Stimulated activated CD8-positive, alpha-beta memory T cell treated with anti-CD3 and anti-CD28 coated beads, Interleukin-4, amount 100 ng/mL, for 48 hours (primary cell): Measurements from ENCODE around the gene CD2.

Source experiments
- DNase-seq: peaks from one replicate; pipeline ENCODE4 v3.0.0-alpha.2; 2020

The CD2 gene

DNA sequence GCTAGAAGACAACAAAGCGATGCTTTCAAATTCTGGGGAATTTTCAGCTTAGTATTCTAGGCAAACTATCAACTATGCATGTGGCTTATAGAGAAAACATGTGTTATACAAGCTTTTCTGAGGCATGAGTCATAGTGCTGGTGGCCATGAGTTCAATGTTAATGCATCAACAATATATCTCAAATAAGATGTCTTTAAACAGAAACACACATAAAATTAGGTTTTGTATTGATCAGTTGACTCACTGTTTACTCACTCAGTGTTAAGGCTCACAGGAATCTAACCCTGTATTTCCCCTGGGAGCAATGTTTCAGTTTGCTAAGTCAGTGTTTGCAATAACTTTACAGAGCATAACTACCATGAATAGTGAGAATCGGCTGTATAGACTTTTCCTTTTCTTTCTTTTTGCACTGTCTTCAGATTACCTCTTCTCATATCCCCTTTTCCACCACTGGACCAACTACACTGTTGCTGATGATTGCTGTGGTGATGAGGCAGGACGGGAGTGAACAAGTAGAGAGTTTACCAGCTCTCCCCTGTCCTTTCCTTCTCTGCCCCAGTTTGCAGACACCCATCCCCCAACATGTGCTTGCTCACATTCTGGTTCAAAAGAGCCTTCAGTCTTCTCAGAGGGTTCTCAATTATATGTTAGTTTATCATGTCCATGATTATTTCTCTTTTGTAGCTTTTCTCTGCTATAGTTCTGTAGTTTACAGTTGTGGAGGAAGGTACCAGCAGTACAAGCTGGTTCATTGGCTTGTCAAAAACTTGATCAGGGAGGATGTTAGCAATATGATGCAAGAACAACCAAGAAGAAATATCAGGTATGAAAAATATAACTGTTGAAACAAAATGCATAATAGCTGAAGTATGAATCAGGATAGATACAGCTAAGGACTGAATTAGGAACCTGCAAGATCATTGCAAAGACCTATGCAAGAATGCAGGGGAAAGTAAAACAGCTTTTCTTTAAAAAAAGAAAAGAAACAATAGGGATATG, 23.9 kb downstream of the CD2 start:
- no peak for DNase-seq

DNA sequence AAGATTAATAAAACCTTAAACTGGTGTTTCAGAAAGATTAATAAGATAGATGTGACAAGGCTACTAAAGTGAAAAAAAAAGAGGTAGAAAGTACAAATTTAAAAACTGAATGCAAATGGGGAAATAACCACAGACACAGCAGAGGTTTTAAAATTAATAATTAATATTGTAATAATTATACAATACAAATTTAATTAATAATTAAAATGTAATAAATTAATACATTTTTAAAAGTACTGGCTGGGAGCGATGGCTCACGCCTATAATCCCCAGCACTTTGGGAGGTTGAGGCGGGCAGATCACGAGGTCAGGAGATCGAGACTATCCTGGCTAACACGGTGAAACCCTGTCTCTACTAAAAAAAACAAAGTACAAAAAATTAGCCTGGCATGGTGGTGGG, 26.8 kb downstream of the CD2 start:
- no peak for DNase-seq

GRCh38 chr1:116785006-116785405, 30.8 kb downstream of the CD2 start:
- DNase-seq: no peak

GRCh38 chr1:116786049-116786448, 31.8 kb downstream of the CD2 start:
- no peak for DNase-seq

GRCh38 chr1:116791727-116792126, 37.5 kb downstream of the CD2 start:
- DNase-seq: no peak

- no peak for DNase-seq
Measured at GRCh38 chr1:116793357-116793935, 39.2 kb downstream of the CD2 start.

GRCh38 chr1:116794371-116794770, 40.1 kb downstream of the CD2 start:
- DNase-seq: no peak

- no peak for DNase-seq
Measured at GRCh38 chr1:116794804-116795481, 40.7 kb downstream of the CD2 start.

DNA sequence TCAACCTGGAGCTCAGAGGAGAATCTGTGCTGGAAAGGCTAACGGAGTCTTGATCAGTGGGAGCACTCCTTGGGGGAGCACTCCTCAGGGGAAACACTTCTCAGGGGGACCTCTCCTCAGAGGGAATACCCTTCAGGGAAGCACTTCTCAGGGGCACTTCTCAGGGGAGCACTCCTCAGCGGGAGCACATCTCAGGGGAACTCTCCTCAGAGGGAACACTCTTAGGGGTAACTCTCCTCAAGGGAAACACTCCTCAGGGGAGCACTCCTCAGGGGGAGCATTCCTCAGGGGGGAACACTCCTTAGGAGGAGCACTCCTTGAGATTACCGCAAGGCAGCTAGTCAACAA, 41.2 kb downstream of the CD2 start:
- DNase-seq: no peak

GRCh38 chr1:116804736-116805135, 50.5 kb downstream of the CD2 start:
- peak; percentile 50 for DNase-seq

DNA sequence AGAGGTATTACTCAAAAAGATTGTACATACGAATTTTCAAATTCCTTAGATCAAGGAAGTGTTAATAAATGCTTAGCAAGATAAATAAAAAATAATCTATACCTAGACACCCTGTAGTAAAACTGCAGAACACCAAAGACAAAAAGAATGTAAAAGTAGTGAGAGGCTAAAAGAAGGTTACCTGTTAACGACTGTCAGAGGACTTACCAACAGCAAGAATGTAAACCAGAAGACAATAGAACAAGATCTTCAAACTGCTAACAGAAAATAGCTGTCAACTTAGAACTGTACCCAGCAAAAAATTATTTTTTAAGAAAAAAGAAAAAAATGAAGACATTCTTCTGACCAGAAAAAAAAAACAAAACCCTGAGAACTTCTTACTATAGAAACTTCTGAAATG, 51.2 kb downstream of the CD2 start:
- DNase-seq: no peak

- DNase-seq: peak; percentile 88
Measured at GRCh38 chr1:116806245-116806644, 52.0 kb downstream of the CD2 start.

DNA sequence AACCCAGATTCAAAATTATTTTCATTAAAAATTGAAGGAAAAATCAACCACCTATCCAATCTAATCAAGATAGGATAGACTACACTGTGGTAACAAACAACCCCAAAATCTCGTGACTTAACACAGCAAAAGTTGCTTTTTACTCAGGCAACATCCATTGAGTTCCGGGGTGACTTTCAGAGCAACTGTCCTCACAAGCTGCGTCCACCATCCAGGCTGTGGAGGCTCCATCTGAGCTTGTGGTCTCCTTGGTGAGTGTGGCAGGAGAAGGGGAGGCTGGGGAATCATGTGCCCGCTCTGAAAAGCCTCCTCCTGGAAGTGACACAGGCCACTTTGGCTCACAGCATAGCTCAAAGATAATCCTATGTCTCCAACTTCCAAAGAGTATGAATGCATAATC, 52.4 kb downstream of the CD2 start:
- DNase-seq: peak; percentile 53

DNA sequence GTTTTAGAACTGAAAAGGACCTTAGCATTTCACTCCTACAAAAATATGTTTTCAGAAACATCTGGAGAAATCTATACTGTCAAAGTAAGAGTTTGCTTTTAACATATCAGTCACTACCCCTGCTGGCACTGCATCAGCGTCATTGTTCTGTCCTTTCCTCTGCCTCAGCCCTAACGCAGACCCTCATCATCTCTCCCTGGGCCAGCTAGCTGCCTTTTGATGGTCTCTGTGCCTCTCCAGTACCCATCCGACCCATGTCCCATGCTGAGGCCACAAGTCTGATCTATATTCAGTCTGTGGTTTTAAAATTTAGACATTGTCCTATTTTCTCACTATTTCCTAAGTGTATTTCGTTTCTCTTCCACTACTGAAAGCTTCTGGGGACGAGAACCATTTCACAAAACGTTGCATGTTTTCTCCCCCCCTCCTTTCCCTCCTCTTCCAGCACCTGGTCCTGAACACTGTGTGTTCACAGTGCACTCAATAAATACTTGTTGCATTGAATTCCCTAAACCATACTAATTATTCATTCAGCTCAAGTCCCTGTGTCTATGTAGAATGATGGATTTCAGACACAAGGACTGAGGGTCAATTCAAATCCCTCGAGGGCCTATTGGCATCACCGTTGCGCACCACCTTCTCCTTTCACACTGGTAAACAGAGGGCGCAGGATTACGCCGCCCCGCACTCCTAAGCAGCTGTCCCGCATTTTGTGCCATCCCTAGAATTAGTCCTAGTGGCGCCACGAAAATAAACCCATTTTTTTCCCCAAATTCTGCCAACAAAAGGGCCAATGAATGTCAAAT, 53.4 kb downstream of the CD2 start:
- DNase-seq: peak; percentile 48

DNA sequence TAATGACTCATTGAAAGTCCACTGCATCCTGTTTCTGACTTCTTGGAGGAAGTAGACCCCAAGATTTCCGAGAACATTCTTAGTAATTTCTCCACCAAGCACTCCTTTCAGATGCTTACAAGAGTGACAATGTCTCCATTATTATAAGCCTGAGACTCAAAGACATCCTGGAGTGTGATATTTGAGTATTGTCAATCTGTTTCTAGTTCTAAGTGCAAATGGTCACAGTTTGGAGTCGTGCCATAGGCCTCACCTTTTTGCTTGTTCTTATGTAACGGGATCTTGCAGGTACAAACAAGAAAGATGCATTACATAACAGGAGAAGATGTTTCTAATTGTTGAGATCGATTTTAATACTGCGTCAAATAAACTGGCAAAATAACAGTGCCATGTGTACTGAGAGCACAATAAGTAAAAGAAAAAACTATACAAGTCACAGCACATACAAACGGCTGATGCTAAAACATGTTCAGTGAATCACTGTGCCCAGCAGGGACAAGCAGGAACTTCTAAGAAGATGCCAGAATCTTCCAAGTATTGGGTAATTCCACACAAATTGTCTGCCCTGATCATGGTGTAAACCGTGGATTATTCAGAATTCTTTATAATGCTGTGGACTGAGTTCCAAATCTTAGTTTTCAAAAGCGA, 54.1 kb downstream of the CD2 start:
- DNase-seq: no peak

DNA sequence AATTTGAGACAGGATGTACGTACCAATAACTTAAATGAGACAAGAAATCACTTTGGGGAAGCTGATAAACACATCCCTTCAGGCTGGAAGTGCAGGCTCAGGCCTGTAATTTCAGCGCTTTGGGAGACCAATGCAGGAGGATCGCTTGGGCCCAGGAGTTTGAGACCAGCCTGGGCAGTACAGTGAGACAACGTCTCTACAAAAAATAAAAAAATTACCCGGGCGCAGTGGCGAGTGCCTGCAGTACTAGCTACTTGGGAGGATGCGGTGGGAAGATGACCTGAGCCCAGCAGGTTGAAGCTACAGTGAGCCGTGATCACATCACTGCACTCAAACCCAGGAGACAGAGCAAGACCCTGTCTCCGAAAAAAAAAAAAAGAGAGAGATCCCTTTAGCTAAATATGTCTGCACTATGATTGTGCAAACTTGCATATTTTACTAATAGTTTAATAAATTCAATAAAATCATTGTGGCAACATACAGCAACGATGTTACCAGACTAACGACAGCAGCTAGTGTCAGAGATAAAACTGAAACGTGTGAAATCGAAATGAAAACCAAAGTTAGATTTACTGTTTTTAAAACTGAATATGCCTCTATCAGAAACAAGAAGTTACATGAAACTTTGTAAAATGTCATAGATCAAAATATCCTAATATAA, 54.7 kb downstream of the CD2 start:
- DNase-seq: peak; percentile 48

DNA sequence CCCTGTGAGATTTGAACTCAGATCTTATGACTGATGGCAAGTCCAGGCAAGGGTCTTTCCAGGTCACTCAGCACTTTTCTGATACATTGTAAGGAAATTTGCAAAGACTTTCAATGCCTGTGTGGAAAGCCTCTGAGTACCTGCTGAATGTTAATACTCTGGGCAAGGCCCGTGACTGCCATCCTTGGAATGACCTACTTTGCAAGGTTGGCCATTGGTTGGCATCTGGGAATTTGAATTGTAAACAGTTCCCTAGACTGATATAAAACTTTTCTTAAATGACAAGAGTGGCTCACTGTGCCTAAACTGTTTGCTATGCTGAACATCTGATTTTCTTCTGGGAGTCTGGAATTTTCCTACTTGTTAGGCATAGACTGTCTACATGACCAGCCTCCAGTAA, 57.1 kb downstream of the CD2 start:
- DNase-seq: peak; percentile 23

DNA sequence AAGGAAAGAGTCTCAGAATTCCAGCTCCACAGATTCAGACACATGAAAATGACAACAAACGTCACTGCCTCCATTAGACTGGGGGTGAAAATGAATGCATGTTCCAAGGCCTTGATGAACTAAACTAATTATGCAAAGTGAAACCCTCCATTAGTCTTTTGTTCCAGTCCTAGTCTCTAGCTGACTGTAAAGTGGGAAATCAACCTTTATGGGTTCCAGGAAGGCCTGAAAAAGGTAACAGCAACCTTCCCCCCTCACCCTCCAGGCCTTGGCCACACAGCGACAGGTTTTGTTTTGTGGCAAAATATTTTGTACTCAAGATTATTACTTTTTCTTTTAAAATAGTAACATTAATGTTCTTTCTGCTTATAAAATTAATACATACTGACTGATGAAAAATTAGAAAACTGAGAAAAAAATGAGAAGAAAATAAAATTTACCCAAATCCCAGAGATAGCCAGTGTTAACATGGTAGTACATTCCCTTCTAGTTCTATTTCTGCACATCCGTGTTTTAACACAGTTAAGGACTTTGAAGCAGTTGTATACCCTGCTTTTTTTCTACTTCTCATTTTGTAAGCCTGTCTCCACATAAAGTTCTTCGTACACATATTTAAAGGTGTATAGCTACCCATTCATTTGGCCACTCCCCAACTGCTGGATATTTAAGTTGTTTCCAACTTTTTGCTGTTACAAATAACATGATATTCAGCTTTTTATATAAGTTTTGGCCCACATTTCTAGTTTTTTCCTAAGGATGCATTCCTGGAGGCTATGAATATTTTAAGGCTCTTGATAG, 60.9 kb downstream of the CD2 start:
- peak; percentile 47 for DNase-seq

DNA sequence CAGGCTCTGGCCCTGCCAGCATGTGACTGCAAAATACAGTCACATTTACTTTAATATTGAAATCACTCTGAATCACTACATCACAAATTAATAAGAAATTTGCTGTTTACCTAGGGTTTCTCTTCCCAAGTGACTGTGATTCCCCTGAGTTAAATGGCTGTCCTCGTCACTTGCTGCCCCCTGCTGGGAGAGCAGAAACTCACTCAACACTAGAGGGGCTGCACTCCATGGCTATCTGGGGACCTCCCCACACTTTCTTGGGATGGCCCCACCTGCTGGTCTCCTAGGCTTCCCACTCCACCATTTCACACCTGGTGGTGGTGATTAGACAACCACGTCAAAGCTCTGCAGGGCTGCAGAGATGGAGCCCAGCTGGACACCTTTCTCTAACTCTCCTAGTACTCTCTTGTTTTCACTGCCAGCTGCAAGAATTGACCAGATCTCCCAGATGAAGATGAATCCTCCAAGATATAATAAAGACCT, 63.4 kb downstream of the CD2 start:
- DNase-seq: peak; percentile 84
